ENCODE data around the gene REG4.

DNA sequence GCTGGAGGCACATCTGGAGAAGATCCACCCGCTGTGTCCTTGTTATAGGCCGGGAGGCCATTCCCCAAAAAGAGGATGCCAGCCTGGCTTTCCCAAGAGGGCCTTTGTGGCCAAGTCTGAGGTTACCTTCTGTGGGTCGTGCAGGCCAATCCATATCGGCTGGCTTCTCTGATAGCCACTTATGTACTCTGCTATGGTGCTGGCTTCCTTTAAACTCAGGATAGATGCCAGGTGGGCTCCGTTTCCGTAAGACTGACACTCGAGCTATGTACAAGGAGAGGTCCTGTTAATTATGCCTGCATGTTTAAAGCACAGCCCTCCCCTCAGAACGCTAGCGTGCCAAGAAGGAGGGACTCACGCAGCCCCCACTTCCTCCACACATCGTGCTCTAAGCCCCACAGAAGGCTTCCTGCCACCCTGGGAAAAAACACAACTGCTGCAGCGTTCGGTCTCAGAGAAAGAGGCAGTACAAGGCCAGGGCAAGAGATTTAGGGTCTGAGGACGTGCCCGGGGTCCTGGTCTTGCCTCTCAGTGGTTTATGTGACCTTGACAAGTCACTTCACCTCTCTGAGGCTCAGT is 11.6 kb downstream of the REG4 start:
- TF ChIP-seq GATA2 (IDR thresholded peaks at IDR 0.05; ENCODE audit: low read depth, low read length) (no peak), GATA3 (IDR thresholded peaks at IDR 0.05; ENCODE audit: low read depth, low read length) (no peak)
